Measurements from ENCODE around the gene CALD1.

GRCh38 chr7:134947831-134948230 is 168.4 kb downstream of the CALD1 start:
- TF ChIP-seq CTCF (IDR thresholded peaks at IDR 0.05; ENCODE audit: insufficient read depth, low read length, poor library complexity, severe bottlenecking): no peak
- no peak for TF ChIP-seq EZH2phosphoT487 (conservative IDR thresholded peaks at IDR 0.05; ENCODE audit: low read length)

Data from SU-DHL-6 (cell line).